GM12878 (cell line): ENCODE measurements around the gene MAK.

Source experiments
- ASH2L ChIP-seq: fragments of 300-600, 200-600 bp; sonication (generic); IDR thresholded peaks from 2 replicates; pipeline ENCODE4 v1.6.1; 2017; ENCODE audit warnings: low read depth, mild to moderate bottlenecking, borderline replicate concordance
- BCLAF1 ChIP-seq: fragments of 450-650 bp; IDR thresholded peaks from 2 replicates; pipeline ENCODE4 v1.6.1; 2017; ENCODE audit warnings: antibody characterized with exemption, mild to moderate bottlenecking, moderate library complexity
- CTCF ChIP-seq, 3 experiments: IDR thresholded peaks in 2 of 3; conservative IDR thresholded peaks in 1 of 3; 2 replicates each; pipeline ENCODE4 v1.5.1; 2011; ENCODE audit warnings: low read depth in 3 of 3, low read length in 3 of 3, mild to moderate bottlenecking in 3 of 3, control low read depth in 2 of 3, moderate library complexity in 2 of 3, inconsistent platforms in 1 of 3, mixed read lengths in 1 of 3; ENCODE audit not compliant: control insufficient read depth in 2 of 3, insufficient read depth in 1 of 3; ENCODE audit errors: extremely low read depth in 1 of 3
- EGR1 ChIP-seq, 2 experiments: IDR thresholded peaks; 1 replicate in 1 of 2; 2 replicates in 1 of 2; pipeline ENCODE4 v1.6.1; 2011 to 2012; ENCODE audit warnings: low read depth in 2 of 2, low read length in 2 of 2, borderline replicate concordance in 1 of 2, mild to moderate bottlenecking in 1 of 2, moderate library complexity in 1 of 2
- EP300 ChIP-seq, 2 experiments: fragments of 150-350 bp in 1 of 2; IDR thresholded peaks; 2 replicates each; pipeline ENCODE4 v1.6.1; 2011 to 2012; ENCODE audit warnings: low read depth in 2 of 2, low read length in 2 of 2, borderline replicate concordance in 1 of 2, improper control_type of control experiment in 1 of 2, inconsistent platforms in 1 of 2; ENCODE audit not compliant: control insufficient read depth in 1 of 2
- ESRRA ChIP-seq: IDR thresholded peaks from 2 replicates; pipeline ENCODE4 v1.6.1; 2012; ENCODE audit warnings: mild to moderate bottlenecking, low read length, improper control_type of control experiment
- FOXM1 ChIP-seq: IDR thresholded peaks from 2 replicates; pipeline ENCODE4 v1.6.1; 2012; ENCODE audit warnings: low read depth, mild to moderate bottlenecking, inconsistent platforms, low read length, moderate library complexity
- POLR2A ChIP-seq: IDR thresholded peaks from 2 replicates; pipeline ENCODE4 v1.6.1; 2011; ENCODE audit warnings: low read depth, mild to moderate bottlenecking, low read length
- RCOR1 ChIP-seq: conservative IDR thresholded peaks from 2 replicates; pipeline ENCODE4 v1.6.1; 2012; ENCODE audit warnings: low read depth, low read length, improper control_type of control experiment
- RFX5 ChIP-seq: IDR thresholded peaks from 2 replicates; pipeline ENCODE4 v1.6.1; 2011; ENCODE audit warnings: low read depth, low read length, improper control_type of control experiment
- TBL1XR1 ChIP-seq: IDR thresholded peaks from 2 replicates; pipeline ENCODE4 v1.6.1; 2012; ENCODE audit warnings: low read depth, low read length, improper control_type of control experiment
- USF2 ChIP-seq: IDR thresholded peaks from 2 replicates; pipeline ENCODE4 v1.6.1; 2011; ENCODE audit warnings: low read depth, low read length, improper control_type of control experiment, borderline replicate concordance
- YY1 ChIP-seq: IDR thresholded peaks from 2 replicates; pipeline ENCODE4 v1.6.1; 2011; ENCODE audit warnings: low read depth, mild to moderate bottlenecking, low read length

- TF ChIP-seq CTCF (IDR thresholded peaks at IDR 0.05 in 2 of 3, conservative IDR thresholded peaks at IDR 0.05 in 1 of 3; ENCODE audit: control insufficient read depth in 2 of 3, extremely low read depth in 1 of 3, insufficient read depth in 1 of 3, low read depth in 3 of 3, low read length in 3 of 3): no peak
- no peak for TF ChIP-seq POLR2A
- no peak for TF ChIP-seq ASH2L
- no peak for TF ChIP-seq RFX5
- TF ChIP-seq EGR1 (IDR thresholded peaks at IDR 0.05; ENCODE audit: borderline replicate concordance in 1 of 2, low read depth in 2 of 2, low read length in 2 of 2): no peak
- TF ChIP-seq BCLAF1: no peak
- no peak for TF ChIP-seq ESRRA
- TF ChIP-seq YY1: no peak
- no peak for TF ChIP-seq TBL1XR1
- no peak for TF ChIP-seq RCOR1
- no peak for TF ChIP-seq FOXM1
- no peak for TF ChIP-seq EP300 (IDR thresholded peaks at IDR 0.05; ENCODE audit: borderline replicate concordance in 1 of 2, control insufficient read depth in 1 of 2, low read depth in 2 of 2, low read length in 2 of 2)
- TF ChIP-seq USF2: no peak
Measured at GRCh38 chr6:10850728-10851127, 12.4 kb upstream of the MAK start.
